HepG2 (cell line): ENCODE measurements around the gene PEX11B. TPM values are rescaled to one million over a fixed set of nuclear protein-coding genes. Genes with fewer than 3 reads are reported as not detected.

Experiments used
- FOSL1 ChIP-seq: sonication (generic); formaldehyde crosslinking; IDR thresholded peaks from 2 replicates; pipeline ENCODE4 v1.9.0; 2021; ENCODE audit warnings: missing genetic modification reagents, borderline replicate concordance
- FOXK2 ChIP-seq: fragments of 450-650 bp; IDR thresholded peaks from 2 replicates; pipeline ENCODE4 v1.6.1; 2016
- HDAC6 ChIP-seq: fragments of 200-600 bp; sonication (generic); IDR thresholded peaks from 2 replicates; pipeline ENCODE4 v1.7.0; 2017; ENCODE audit warnings: mild to moderate bottlenecking, antibody characterized with exemption, low read length, low read depth
- HHEX ChIP-seq: IDR thresholded peaks from 2 replicates; pipeline ENCODE4 v1.6.1; 2016; ENCODE audit warnings: control low read depth
- KLF16 ChIP-seq, 2 experiments: sonication (generic) in 1 of 2; formaldehyde crosslinking in 1 of 2; IDR thresholded peaks; 2 replicates each; pipeline versions ENCODE4 v1.6.1 to v1.8.0; 2016 to 2023; ENCODE audit warnings: missing genetic modification reagents in 2 of 2, missing compliant biosample characterization in 1 of 2
- NCOR1 ChIP-seq: fragments of 200-600 bp; sonication (generic); IDR thresholded peaks from 2 replicates; pipeline ENCODE4 v1.7.0; 2017; ENCODE audit warnings: antibody characterized with exemption, low read length, borderline replicate concordance
- PAF1 ChIP-seq: IDR thresholded peaks from 2 replicates; pipeline ENCODE4 v1.6.1; 2016; ENCODE audit warnings: missing genetic modification reagents, missing compliant biosample characterization
- POGZ ChIP-seq: sonication (generic); formaldehyde crosslinking; IDR thresholded peaks from 2 replicates; pipeline ENCODE4 v1.4.0; 2020; ENCODE audit warnings: mild to moderate bottlenecking, missing genetic modification reagents
- RFX3 ChIP-seq: IDR thresholded peaks from 2 replicates; pipeline ENCODE4 v1.6.1; 2016; ENCODE audit warnings: missing biosample characterization, missing genetic modification reagents
- RXRB ChIP-seq: IDR thresholded peaks from 2 replicates; pipeline ENCODE4 v1.6.1; 2016; ENCODE audit warnings: borderline replicate concordance, missing genetic modification reagents, missing compliant biosample characterization
- SALL1 ChIP-seq: sonication (generic); formaldehyde crosslinking; IDR thresholded peaks from 2 replicates; pipeline ENCODE4 v1.8.0; 2022; ENCODE audit warnings: mild to moderate bottlenecking, missing genetic modification reagents
- SIX1 ChIP-seq: sonication (generic); formaldehyde crosslinking; IDR thresholded peaks from 2 replicates; pipeline ENCODE4 v1.4.0; 2020; ENCODE audit warnings: missing genetic modification reagents, borderline replicate concordance
- SMYD3 ChIP-seq: sonication (generic); formaldehyde crosslinking; IDR thresholded peaks from 2 replicates; pipeline ENCODE4 v1.8.1; 2023; ENCODE audit warnings: mild to moderate bottlenecking, missing genetic modification reagents
- SOX6 ChIP-seq, 2 experiments: fragments of 450-650 bp in 1 of 2; sonication (generic) in 1 of 2; formaldehyde crosslinking in 1 of 2; IDR thresholded peaks; 2 replicates each; pipeline versions ENCODE4 v1.4.0 to v1.6.1; 2017 to 2020; ENCODE audit warnings: antibody characterized with exemption in 1 of 2, mild to moderate bottlenecking in 1 of 2, missing genetic modification reagents in 1 of 2
- TAF1 ChIP-seq: sonication (generic); formaldehyde crosslinking; IDR thresholded peaks from 2 replicates; pipeline ENCODE4 v1.4.0; 2020; ENCODE audit warnings: missing genetic modification reagents
- TEAD2 ChIP-seq: sonication (generic); formaldehyde crosslinking; IDR thresholded peaks from 2 replicates; pipeline ENCODE4 v1.9.0; 2021; ENCODE audit warnings: missing genetic modification reagents
- TEF ChIP-seq: sonication (generic); formaldehyde crosslinking; IDR thresholded peaks from 2 replicates; pipeline ENCODE4 v1.5.0; 2020; ENCODE audit warnings: missing genetic modification reagents
- ZNF143 ChIP-seq: sonication (generic); formaldehyde crosslinking; IDR thresholded peaks from 2 replicates; pipeline ENCODE4 v1.4.0; 2020; ENCODE audit warnings: missing genetic modification reagents
- ZNF180 ChIP-seq: sonication (generic); formaldehyde crosslinking; IDR thresholded peaks from 2 replicates; pipeline ENCODE4 v1.4.0; 2020; ENCODE audit warnings: low read depth, missing genetic modification reagents, borderline replicate concordance
- ZNF326 ChIP-seq: sonication (generic); formaldehyde crosslinking; IDR thresholded peaks from 2 replicates; pipeline ENCODE4 v1.4.0; 2020; ENCODE audit warnings: missing genetic modification reagents, borderline replicate concordance
- ZNF33B ChIP-seq: sonication (generic); formaldehyde crosslinking; IDR thresholded peaks from 2 replicates; pipeline ENCODE4 v1.5.1; 2020; ENCODE audit warnings: mild to moderate bottlenecking, missing genetic modification reagents
- ZNF570 ChIP-seq: sonication (generic); formaldehyde crosslinking; IDR thresholded peaks from 2 replicates; pipeline ENCODE4 v1.4.0; 2020; ENCODE audit warnings: mild to moderate bottlenecking, missing genetic modification reagents, borderline replicate concordance
- ZNF777 ChIP-seq: sonication (generic); formaldehyde crosslinking; IDR thresholded peaks from 2 replicates; pipeline ENCODE4 v1.4.0; 2020; ENCODE audit warnings: missing genetic modification reagents
- ZNF781 ChIP-seq: sonication (generic); formaldehyde crosslinking; IDR thresholded peaks from 2 replicates; pipeline ENCODE4 v1.5.1; 2020; ENCODE audit warnings: borderline replicate concordance, mild to moderate bottlenecking, missing genetic modification reagents; ENCODE audit errors: not compliant biosample characterization
- ZNF879 ChIP-seq: sonication (generic); formaldehyde crosslinking; IDR thresholded peaks from 2 replicates; pipeline ENCODE4 v1.8.1; 2023; ENCODE audit warnings: missing genetic modification reagents
- polyA plus RNA-seq, 8 experiments: library from polyadenylated mRNA; depleted of rRNA in 3 of 8; stranded (reverse) in 7 of 8; unstranded in 1 of 8; fragments of >200 nt; fragmentation: Illumina TruSeq in 4 of 8; extraction: Trizol in 4 of 8; gene quantifications; 2 replicates each; pipeline versions ENCODE4 v1.2.1 to v1.2.3, GENCODE V29; 2011 to 2016; ENCODE audit warnings: low read depth in 4 of 8, missing spikeins in 1 of 8, mixed read lengths in 1 of 8; ENCODE audit not compliant: insufficient read depth in 1 of 8
- total RNA-seq, 5 experiments: library from RNA; depleted of rRNA; stranded (reverse); fragments of >200 nt; fragmentation: Illumina TruSeq; extraction: Trizol; gene quantifications; 2 replicates each; pipeline ENCODE4 v1.2.3, GENCODE V29; 2016; ENCODE audit warnings: low read depth in 1 of 5
- TF ChIP-seq, protein P1 (sequence below): sonication (generic); formaldehyde crosslinking; IDR thresholded peaks from 2 replicates; pipeline ENCODE4 v1.5.0; 2020; ENCODE audit warnings: mild to moderate bottlenecking, missing genetic modification reagents
- TF ChIP-seq, protein P2 (sequence below): sonication (generic); formaldehyde crosslinking; IDR thresholded peaks from 2 replicates; pipeline ENCODE4 v1.4.0; 2020; ENCODE audit warnings: missing genetic modification reagents, borderline replicate concordance

The PEX11B gene
- total and polyA plus RNA-seq, 2 of the 13 experiments (the other 11 are each of a cell fraction or from before 2014, with no cell fraction given), result 21.6 to 48.4 TPM

DNA sequence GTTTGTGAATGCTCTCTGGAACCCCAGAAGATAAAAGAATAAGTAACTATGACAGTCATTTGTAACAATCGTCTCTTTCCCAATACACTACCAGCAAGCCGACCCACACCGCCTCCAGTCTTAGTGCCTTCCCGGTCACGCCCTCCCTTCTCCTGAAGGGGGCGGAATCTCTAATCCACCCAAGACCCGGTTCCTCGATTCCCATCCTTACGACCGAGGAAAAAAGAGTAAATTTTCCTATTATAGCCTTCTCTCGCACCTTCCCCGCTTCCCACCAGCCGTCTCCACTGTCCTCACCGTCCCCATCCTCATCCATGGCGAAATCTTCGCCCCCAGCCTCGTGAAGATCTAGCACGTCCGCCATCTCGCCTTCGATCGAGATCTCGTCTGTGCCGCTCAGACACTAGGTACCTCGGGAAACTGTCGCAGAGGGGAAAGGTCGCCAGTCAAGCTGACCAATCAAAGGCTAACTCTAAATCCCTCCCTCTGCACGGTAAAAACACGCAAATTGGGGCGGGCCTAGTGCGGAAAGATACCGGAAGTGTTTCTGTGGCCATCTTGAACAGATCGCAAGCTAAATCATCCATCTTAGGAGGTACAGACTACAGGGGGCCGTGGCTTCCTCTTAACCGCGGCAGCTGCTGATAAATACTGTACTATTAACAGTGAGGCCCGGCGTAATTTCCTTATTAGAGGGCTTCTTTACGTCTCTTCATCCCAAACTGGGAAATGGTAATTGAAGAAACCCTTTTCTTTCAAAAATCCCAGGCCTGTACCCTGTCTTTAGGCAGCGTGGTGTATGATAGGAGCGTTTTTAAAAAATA is 8.8 kb upstream of the PEX11B start, which contains the start of gene RBM8A (continued):
- TF ChIP-seq, protein P1, sequence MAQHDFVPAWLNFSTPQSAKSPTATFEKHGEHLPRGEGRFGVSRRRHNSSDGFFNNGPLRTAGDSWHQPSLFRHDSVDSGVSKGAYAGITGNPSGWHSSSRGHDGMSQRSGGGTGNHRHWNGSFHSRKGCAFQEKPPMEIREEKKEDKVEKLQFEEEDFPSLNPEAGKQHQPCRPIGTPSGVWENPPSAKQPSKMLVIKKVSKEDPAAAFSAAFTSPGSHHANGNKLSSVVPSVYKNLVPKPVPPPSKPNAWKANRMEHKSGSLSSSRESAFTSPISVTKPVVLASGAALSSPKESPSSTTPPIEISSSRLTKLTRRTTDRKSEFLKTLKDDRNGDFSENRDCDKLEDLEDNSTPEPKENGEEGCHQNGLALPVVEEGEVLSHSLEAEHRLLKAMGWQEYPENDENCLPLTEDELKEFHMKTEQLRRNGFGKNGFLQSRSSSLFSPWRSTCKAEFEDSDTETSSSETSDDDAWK (CRISPR knock-in tag), result no peak
- no peak for TF ChIP-seq TEF (CRISPR knock-in tag)
- no peak for TF ChIP-seq ZNF33B (CRISPR knock-in tag)
- no peak; the same call in none of the 2 replicates for TF ChIP-seq FOXK2
- 0 out of 2 replicates have a peak, but pooled peaks have one; percentile 39 for TF ChIP-seq ZNF570
- peak; percentile 30; the same call in 1 of the 2 replicates for TF ChIP-seq SMYD3
- peak; percentile 71 for TF ChIP-seq SALL1
- no peak for TF ChIP-seq ZNF180 (CRISPR knock-in tag)
- TF ChIP-seq TEAD2 (CRISPR knock-in tag), result no peak
- TF ChIP-seq HHEX (CRISPR knock-in tag), result no peak
- peak; percentile 90 for TF ChIP-seq POGZ
- peak; percentile 59; the same call in 1 of the 2 replicates for TF ChIP-seq RXRB (CRISPR knock-in tag)
- TF ChIP-seq NCOR1, result peak; percentile 47; the same call in 1 of the 2 replicates
- TF ChIP-seq HDAC6, result no peak
- TF ChIP-seq ZNF143, result peak; percentile 86
- TF ChIP-seq TAF1 (CRISPR knock-in tag), result peak; percentile 81
- peak; percentile 55 for TF ChIP-seq ZNF781 (CRISPR knock-in tag)
- no peak for TF ChIP-seq SOX6 (IDR thresholded peaks at IDR 0.05)
- peak; percentile 67 for TF ChIP-seq SOX6 (CRISPR knock-in tag; IDR thresholded peaks at IDR 0.05)
- TF ChIP-seq RFX3 (CRISPR knock-in tag), result no peak
- TF ChIP-seq, protein P2, sequence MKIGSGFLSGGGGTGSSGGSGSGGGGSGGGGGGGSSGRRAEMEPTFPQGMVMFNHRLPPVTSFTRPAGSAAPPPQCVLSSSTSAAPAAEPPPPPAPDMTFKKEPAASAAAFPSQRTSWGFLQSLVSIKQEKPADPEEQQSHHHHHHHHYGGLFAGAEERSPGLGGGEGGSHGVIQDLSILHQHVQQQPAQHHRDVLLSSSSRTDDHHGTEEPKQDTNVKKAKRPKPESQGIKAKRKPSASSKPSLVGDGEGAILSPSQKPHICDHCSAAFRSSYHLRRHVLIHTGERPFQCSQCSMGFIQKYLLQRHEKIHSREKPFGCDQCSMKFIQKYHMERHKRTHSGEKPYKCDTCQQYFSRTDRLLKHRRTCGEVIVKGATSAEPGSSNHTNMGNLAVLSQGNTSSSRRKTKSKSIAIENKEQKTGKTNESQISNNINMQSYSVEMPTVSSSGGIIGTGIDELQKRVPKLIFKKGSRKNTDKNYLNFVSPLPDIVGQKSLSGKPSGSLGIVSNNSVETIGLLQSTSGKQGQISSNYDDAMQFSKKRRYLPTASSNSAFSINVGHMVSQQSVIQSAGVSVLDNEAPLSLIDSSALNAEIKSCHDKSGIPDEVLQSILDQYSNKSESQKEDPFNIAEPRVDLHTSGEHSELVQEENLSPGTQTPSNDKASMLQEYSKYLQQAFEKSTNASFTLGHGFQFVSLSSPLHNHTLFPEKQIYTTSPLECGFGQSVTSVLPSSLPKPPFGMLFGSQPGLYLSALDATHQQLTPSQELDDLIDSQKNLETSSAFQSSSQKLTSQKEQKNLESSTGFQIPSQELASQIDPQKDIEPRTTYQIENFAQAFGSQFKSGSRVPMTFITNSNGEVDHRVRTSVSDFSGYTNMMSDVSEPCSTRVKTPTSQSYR (CRISPR knock-in tag), result no peak
- TF ChIP-seq PAF1 (CRISPR knock-in tag), result no peak
- peak; percentile 35; the same call in 1 of the 2 replicates for TF ChIP-seq ZNF777
- TF ChIP-seq FOSL1, result no peak
- TF ChIP-seq ZNF326 (CRISPR knock-in tag), result no peak
- no peak for TF ChIP-seq KLF16 (CRISPR knock-in tag; IDR thresholded peaks at IDR 0.05)
- TF ChIP-seq ZNF879, result no peak
- TF ChIP-seq SIX1 (CRISPR knock-in tag), result peak; percentile 33; the same call in 1 of the 2 replicates
